Pancreas (tissue), 10 donors: ENCODE results near the gene KCND1. TPM values are rescaled to one million over a fixed set of nuclear protein-coding genes. Genes with fewer than 3 reads are reported as not detected.

Experiments
- ATAC-seq, 4 donors: fragments of 200-7000 bp; cut with Tn5 transposase; one replicate each; pipeline versions ENCODE4 v1.8.0 to v1.9.1; 2020; ENCODE audit warnings: mild to moderate bottlenecking in 4 of 4, moderate library complexity in 4 of 4
- DNase-seq, 6 donors: peaks; one replicate each; pipeline ENCODE4 v3.0.0-alpha.2; 2020
- FAIRE-seq: peaks from 2 replicates; lab custom pipeline; 2012; peaks lifted over from hg19 to GRCh38; lab: Jason Lieb, UNC
- H3K27ac ChIP-seq, 4 donors: fragments of 200-600 bp; sonication (generic); 1 replicate in 3 of 4; 2 replicates in 1 of 4; pipeline versions ENCODE4 v1.5.0 to v1.8.0; 2020
- H3K27me3 ChIP-seq, 4 donors: fragments of 200-600 bp; one replicate each; pipeline ENCODE4 v1.8.0; 2021
- H3K36me3 ChIP-seq, 3 donors: fragments of 200-600 bp; sonication (generic) in 1 of 3; one replicate each; pipeline versions ENCODE4 v1.5.0 to v1.8.0; 2020 to 2021
- H3K4me1 ChIP-seq, 3 donors: fragments of 200-600 bp; one replicate each; pipeline ENCODE4 v1.8.0; 2021
- H3K4me3 ChIP-seq, 4 donors: fragments of 200-600 bp; sonication (generic) in 2 of 4; one replicate each; pipeline versions ENCODE4 v1.5.0 to v1.8.0; 2020 to 2021
- H3K9me3 ChIP-seq, 4 donors: fragments of 200-600 bp; one replicate each; pipeline ENCODE4 v1.8.0; 2021
- WGBS, 2 donors: extraction: QIAGEN DNeasy Blood & Tissue Kit; methylation state at CpG; one replicate each; pipeline ENCODE4 v1.1.7; 2013; 5-methylcytosine and 5-hydroxymethylcytosine counted together
- intact Hi-C, 3 donors: fragments of 100-400 bp; cut with DNase I; formaldehyde crosslinking; loops; one replicate each; pipeline versions ENCODE4 v1.11.1 to v1.14.2; 2022
- polyA plus RNA-seq, 2 donors: library from polyadenylated mRNA; stranded (reverse); fragments of 200-250 nt; gene quantifications; one replicate each; pipeline ENCODE4 v1.2.3, GENCODE V29; 2013
- total RNA-seq, 6 donors: library from RNA; stranded (reverse); fragmentation: NEBNext Ultra II Directional in 4 of 6; extraction: Animal tissue kit (Norgen Biotek cat#: 25700) in 4 of 6; gene quantifications; one replicate each; pipeline versions ENCODE4 v1.2.1 to v1.2.4, GENCODE V29; 2021 to 2023
- TF ChIP-seq, protein P1 (sequence below), 4 donors: fragments of 200-600 bp; sonication (generic) in 3 of 4; IDR thresholded peaks; one replicate each; pipeline versions ENCODE4 v1.5.0 to v1.8.0; 2021; ENCODE audit warnings: antibody characterized with exemption in 4 of 4
- donor health status: healthy with polysubstance abuse.
- donor health status: DM: no; HTN: no; CAD: no; lungs with moderate emphysema.
- donor health status: DM: no; HTN: no; CAD: no.
- donor health status: control.
- donor health status: control.
- donor health status: Bipolar disorder and iron deficiency.
- donor health status: DM: yes; HTN: yes; CAD: no.
- donor health status: DM: no; HTN: no; CAD: no.
- donor health status: DM: no; HTN: no; CAD: no.
- donor health status: DM: yes; HTN: yes; CAD: no.

KCND1 gene
- total and polyA plus RNA-seq, 8 donors, result 0.12 to 1.7 (median 0.91) TPM

DNA sequence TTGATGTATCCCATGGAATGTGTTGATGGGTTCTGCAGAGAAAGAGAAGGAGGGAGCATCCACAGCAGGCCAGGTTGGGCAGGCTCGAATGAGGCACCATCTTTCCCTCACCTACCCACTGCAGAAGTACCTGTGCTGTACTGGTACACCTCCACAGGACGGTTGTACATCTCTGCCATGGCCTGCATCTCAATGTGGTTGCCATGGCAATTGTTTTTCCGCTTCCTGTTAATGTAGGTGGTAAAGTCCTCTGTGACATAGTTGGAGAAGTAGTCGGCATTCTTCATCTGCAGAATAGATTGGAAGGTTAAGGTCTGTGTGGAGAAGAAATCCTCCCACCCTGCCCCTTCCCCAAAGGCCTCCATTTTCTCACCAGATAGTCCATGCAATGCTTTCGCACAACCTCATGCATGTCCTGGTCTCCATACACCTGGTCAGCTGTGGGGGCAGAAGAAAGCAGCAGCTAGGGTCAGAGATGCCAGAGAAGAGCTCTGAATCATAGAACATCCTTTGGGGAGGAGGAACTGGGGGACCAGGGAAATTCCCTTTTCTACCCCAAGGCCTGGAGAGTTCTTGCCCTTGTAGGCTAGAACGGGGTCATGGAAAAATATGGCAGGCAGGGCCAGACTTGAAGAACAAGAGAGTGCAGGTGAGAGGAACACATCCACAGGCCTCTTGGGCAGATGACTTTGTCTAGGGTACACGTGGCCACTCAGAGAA is 36.9 kb downstream of the KCND1 start:
- Histone ChIP-seq H3K27me3 (no peaks in the 10 kb centered on the region), H3K27ac (no peak overlapping the region), H3K4me3 (no peak overlapping the region), H3K4me1 (no peaks in the 10 kb centered on the region), H3K36me3 (peaks cover 0 to 6% (median 0%) of the 10 kb centered on the region in 3 donors), H3K9me3 (no peaks in the 10 kb centered on the region)
- TF ChIP-seq, protein P1, sequence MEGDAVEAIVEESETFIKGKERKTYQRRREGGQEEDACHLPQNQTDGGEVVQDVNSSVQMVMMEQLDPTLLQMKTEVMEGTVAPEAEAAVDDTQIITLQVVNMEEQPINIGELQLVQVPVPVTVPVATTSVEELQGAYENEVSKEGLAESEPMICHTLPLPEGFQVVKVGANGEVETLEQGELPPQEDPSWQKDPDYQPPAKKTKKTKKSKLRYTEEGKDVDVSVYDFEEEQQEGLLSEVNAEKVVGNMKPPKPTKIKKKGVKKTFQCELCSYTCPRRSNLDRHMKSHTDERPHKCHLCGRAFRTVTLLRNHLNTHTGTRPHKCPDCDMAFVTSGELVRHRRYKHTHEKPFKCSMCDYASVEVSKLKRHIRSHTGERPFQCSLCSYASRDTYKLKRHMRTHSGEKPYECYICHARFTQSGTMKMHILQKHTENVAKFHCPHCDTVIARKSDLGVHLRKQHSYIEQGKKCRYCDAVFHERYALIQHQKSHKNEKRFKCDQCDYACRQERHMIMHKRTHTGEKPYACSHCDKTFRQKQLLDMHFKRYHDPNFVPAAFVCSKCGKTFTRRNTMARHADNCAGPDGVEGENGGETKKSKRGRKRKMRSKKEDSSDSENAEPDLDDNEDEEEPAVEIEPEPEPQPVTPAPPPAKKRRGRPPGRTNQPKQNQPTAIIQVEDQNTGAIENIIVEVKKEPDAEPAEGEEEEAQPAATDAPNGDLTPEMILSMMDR (IDR thresholded peaks at IDR 0.05), result no peak
- no peak for ATAC-seq
- no peak for DNase-seq
- intact Hi-C loops, result no loop called here
- 64 to 86% methylated on average over 7 of the region's 7 CpGs for WGBS, 2 donors
- no peak for FAIRE-seq

DNA sequence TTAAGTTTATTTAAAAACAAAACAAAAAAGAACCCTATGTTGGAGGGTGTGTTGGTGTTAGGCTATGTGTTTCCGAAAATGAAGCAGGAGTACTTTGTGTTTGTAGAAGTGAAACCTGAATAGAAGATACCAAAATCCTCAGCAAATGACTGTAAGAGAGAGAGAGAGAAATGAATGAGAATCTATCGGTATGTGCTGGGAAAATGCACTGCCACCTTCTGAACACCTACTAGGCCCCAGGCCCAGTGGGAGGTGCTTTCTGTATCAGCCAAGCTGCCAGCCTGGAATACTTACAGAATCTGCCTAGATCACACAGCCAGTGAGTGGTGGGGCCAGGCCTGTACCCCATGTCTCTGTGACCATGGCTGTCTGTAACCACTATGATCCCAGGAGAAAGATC is 37.9 kb downstream of the KCND1 start:
- intact Hi-C loops, result no loop called here
- H3K4me1 ChIP-seq, result no peaks in the 10 kb centered on the region
- no peak overlapping the region for H3K4me3 ChIP-seq
- 86 to 94% methylated on average over 2 of the region's 2 CpGs for WGBS, 2 donors
- H3K36me3 ChIP-seq, result peaks cover 0 to 6% (median 0%) of the 10 kb centered on the region in 3 donors
- TF ChIP-seq, protein P1 (IDR thresholded peaks at IDR 0.05), result no peak
- H3K27me3 ChIP-seq, result no peaks in the 10 kb centered on the region
- no peak for FAIRE-seq
- ATAC-seq, result no peak
- no peaks in the 10 kb centered on the region for H3K9me3 ChIP-seq
- H3K27ac ChIP-seq, result no peak overlapping the region
- no peak for DNase-seq

DNA sequence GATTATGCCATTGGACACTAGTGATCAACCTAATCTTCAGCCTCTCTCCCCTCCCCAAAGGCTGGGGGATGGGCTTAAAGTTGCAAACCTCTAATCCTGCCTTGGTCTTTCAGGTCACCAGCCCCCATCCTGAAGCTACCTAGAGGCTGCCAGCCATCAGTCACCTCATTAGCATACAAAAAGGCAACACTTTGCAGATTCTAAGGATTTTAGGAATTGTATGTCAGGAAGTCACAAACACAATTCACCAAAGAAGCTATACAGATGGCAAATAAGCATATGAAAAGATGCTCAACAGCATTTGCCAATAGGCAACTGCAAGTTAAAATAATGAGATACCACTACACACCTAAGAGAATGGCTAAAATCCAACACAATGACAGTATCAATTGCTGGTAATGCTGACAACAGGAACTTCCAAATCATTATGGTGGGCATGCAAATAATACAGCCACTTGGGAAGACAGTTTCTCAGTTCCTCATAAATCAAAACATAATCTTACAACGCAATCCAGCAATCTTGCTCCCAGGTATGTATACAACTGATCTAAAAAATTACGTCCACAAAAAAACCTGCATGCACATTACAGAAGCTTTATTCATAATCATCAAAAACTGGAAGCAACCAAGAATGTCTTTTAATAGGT is 43.8 kb downstream of the KCND1 start:
- no peaks in the 10 kb centered on the region for H3K36me3 ChIP-seq
- no peaks in the 10 kb centered on the region for H3K4me1 ChIP-seq
- H3K4me3 ChIP-seq, result no peak overlapping the region
- intact Hi-C loops, result no loop called here
- FAIRE-seq, result no peak
- no peaks in the 10 kb centered on the region for H3K9me3 ChIP-seq
- no peaks in the 10 kb centered on the region for H3K27me3 ChIP-seq
- TF ChIP-seq, protein P1 (IDR thresholded peaks at IDR 0.05), result no peak
- no peak for ATAC-seq
- DNase-seq, result no peak
- 52 to 68% methylated on average over 2 of the region's 2 CpGs for WGBS, 2 donors
- no peak overlapping the region for H3K27ac ChIP-seq

DNA sequence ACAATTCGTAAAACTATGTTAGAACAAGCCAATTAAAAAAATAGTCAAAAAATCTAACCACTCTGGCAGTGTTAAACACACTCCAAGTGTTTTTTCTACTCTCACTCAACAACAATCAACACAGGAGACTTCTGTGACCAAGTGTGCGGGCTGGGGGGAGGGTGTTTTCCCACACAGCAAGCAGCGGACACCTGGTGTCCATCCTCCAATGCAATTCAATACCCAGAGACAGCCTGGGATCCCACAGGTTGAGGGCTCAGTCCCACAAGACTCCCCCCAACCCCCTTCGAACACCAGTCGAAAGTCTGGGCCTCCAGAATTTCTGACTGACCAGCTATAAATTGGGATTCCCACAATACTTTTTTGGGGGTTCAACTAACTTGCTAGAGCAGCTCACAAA is 44.5 kb downstream of the KCND1 start:
- no peaks in the 10 kb centered on the region for H3K4me1 ChIP-seq
- WGBS, 2 donors, result 75 to 91% methylated on average over 5 of the region's 5 CpGs
- no peaks in the 10 kb centered on the region for H3K36me3 ChIP-seq
- no peaks in the 10 kb centered on the region for H3K9me3 ChIP-seq
- H3K27me3 ChIP-seq, result no peaks in the 10 kb centered on the region
- no peak overlapping the region for H3K4me3 ChIP-seq
- DNase-seq (no peak), FAIRE-seq (no peak), ATAC-seq (no peak)
- intact Hi-C loops, result no loop called here
- TF ChIP-seq, protein P1 (IDR thresholded peaks at IDR 0.05), result no peak
- H3K27ac ChIP-seq, result no peak overlapping the region

DNA sequence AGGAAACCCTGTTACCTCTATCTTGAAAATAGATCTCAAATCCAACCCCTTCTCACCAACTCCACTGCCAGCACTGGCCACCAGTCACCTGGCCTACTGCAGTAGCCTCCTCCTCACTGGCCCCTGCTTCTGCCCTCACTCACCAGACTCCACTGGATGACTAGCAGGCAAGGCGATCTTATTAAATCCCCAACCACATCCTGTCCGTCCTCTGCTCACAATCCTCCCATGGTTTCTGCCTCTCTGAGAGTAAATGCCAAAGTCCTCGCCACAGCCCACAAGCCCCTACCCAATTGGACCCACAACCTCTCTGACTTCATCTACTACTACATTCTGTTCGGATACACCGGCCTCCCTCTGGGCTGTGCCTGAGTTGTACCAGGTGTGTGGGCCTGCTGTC is 47.4 kb downstream of the KCND1 start:
- ATAC-seq (no peak), FAIRE-seq (no peak), DNase-seq (no peak)
- WGBS, 2 donors, result 88 to 96% methylated on average over 5 of the region's 5 CpGs
- no peaks in the 10 kb centered on the region for H3K27me3 ChIP-seq
- no peaks in the 10 kb centered on the region for H3K4me1 ChIP-seq
- no peaks in the 10 kb centered on the region for H3K36me3 ChIP-seq
- no peaks in the 10 kb centered on the region for H3K9me3 ChIP-seq
- no peak overlapping the region for H3K27ac ChIP-seq
- intact Hi-C loops, result no loop called here
- H3K4me3 ChIP-seq, result no peak overlapping the region
- TF ChIP-seq, protein P1 (IDR thresholded peaks at IDR 0.05), result no peak
